GM12878 (cell line): ENCODE results near the gene SLC27A5. TPM values are rescaled to one million over a fixed set of nuclear protein-coding genes. Genes with fewer than 3 reads are reported as not detected.

Experiments used
- CBX3 ChIP-seq: fragments of 200-600 bp; sonication (generic); IDR thresholded peaks from 2 replicates; pipeline ENCODE4 v1.6.1; 2016; ENCODE audit warnings: low read depth, borderline replicate concordance
- CHD1 ChIP-seq: IDR thresholded peaks from 2 replicates; pipeline ENCODE4 v1.6.1; 2012; ENCODE audit warnings: low read depth, low read length, improper control_type of control experiment
- EED ChIP-seq: sonication (generic); IDR thresholded peaks from 2 replicates; pipeline ENCODE4 v1.6.1; 2016; ENCODE audit warnings: antibody characterized with exemption, low read depth
- EP300 ChIP-seq, 2 experiments: fragments of 150-350 bp in 1 of 2; IDR thresholded peaks; 2 replicates each; pipeline ENCODE4 v1.6.1; 2011 to 2012; ENCODE audit warnings: low read depth in 2 of 2, low read length in 2 of 2, borderline replicate concordance in 1 of 2, improper control_type of control experiment in 1 of 2, inconsistent platforms in 1 of 2; ENCODE audit not compliant: control insufficient read depth in 1 of 2
- FOS ChIP-seq: IDR thresholded peaks from 3 replicates; pipeline ENCODE4 v1.6.1; 2011; ENCODE audit warnings: borderline replicate concordance; ENCODE audit not compliant: insufficient read length; ENCODE audit errors: extremely low read depth
- FOXK2 ChIP-seq: fragments of 450-650 bp; IDR thresholded peaks from 2 replicates; pipeline ENCODE4 v1.6.1; 2017; ENCODE audit warnings: mild to moderate bottlenecking, moderate library complexity
- HSF1 ChIP-seq: fragments of 150-350 bp; IDR thresholded peaks from 2 replicates; pipeline ENCODE4 v1.6.1; 2014; ENCODE audit warnings: mild to moderate bottlenecking, low read depth, low read length
- IKZF2 ChIP-seq, 2 experiments: fragments of 450-650 bp; IDR thresholded peaks; 2 replicates each; pipeline ENCODE4 v1.6.1; 2017; ENCODE audit warnings: mild to moderate bottlenecking in 2 of 2, moderate library complexity in 2 of 2
- IRF3 ChIP-seq: fragments of 450-650 bp; IDR thresholded peaks from 2 replicates; pipeline ENCODE4 v1.6.1; 2014; ENCODE audit warnings: mild to moderate bottlenecking
- MEF2A ChIP-seq: IDR thresholded peaks from 2 replicates; pipeline ENCODE4 v1.6.1; 2011; ENCODE audit warnings: low read depth, mild to moderate bottlenecking, low read length, moderate library complexity; ENCODE audit not compliant: insufficient read depth
- MYC ChIP-seq: IDR thresholded peaks from 2 replicates; pipeline ENCODE4 v1.6.1; 2011; ENCODE audit warnings: mild to moderate bottlenecking, low read length, moderate library complexity, inconsistent platforms; ENCODE audit not compliant: insufficient read depth, insufficient replicate concordance, insufficient read length, severe bottlenecking
- NKRF ChIP-seq: fragments of 450-650 bp; conservative IDR thresholded peaks from 2 replicates; pipeline ENCODE4 v1.6.1; 2017; ENCODE audit warnings: mild to moderate bottlenecking, moderate library complexity
- NRF1 ChIP-seq: conservative IDR thresholded peaks from 2 replicates; pipeline ENCODE4 v1.6.1; 2011; ENCODE audit warnings: mild to moderate bottlenecking, low read depth, low read length, improper control_type of control experiment
- PAX5 ChIP-seq: IDR thresholded peaks from 2 replicates; pipeline ENCODE4 v1.6.1; 2011; ENCODE audit warnings: low read depth, low read length, borderline replicate concordance
- PAX8 ChIP-seq: fragments of 450-650 bp; IDR thresholded peaks from 2 replicates; pipeline ENCODE4 v1.6.1; 2017; ENCODE audit warnings: mild to moderate bottlenecking, moderate library complexity
- RFX5 ChIP-seq: IDR thresholded peaks from 2 replicates; pipeline ENCODE4 v1.6.1; 2011; ENCODE audit warnings: low read depth, low read length, improper control_type of control experiment
- RUNX3 ChIP-seq: IDR thresholded peaks from 2 replicates; pipeline ENCODE4 v1.6.1; 2012; ENCODE audit warnings: low read length, inconsistent platforms
- SIX5 ChIP-seq: IDR thresholded peaks from 2 replicates; pipeline ENCODE4 v1.6.1; 2011; ENCODE audit warnings: mild to moderate bottlenecking, low read depth, low read length, moderate library complexity; ENCODE audit not compliant: severe bottlenecking
- SMAD1 ChIP-seq: fragments of 450-650 bp; IDR thresholded peaks from 2 replicates; pipeline ENCODE4 v1.6.1; 2018; ENCODE audit warnings: mild to moderate bottlenecking, low read depth; ENCODE audit not compliant: partially characterized antibody
- SMARCA5 ChIP-seq: fragments of 450-650 bp; IDR thresholded peaks from 2 replicates; pipeline ENCODE4 v1.6.1; 2017; ENCODE audit warnings: mild to moderate bottlenecking
- SREBF1 ChIP-seq: IDR thresholded peaks from 2 replicates; pipeline ENCODE4 v1.6.1; 2012; ENCODE audit warnings: mild to moderate bottlenecking, low read length
- SUPT20H ChIP-seq: IDR thresholded peaks from 2 replicates; pipeline ENCODE4 v1.6.1; 2011; ENCODE audit warnings: low read depth, mild to moderate bottlenecking, low read length, moderate library complexity, borderline replicate concordance; ENCODE audit not compliant: control insufficient read depth
- TCF12 ChIP-seq: IDR thresholded peaks from 2 replicates; pipeline ENCODE4 v1.6.1; 2011; ENCODE audit warnings: low read depth, mild to moderate bottlenecking, low read length
- TCF3 ChIP-seq: IDR thresholded peaks from 2 replicates; pipeline ENCODE4 v1.6.1; 2012; ENCODE audit warnings: low read depth, mild to moderate bottlenecking, low read length, borderline replicate concordance; ENCODE audit not compliant: insufficient read depth
- WRNIP1 ChIP-seq: IDR thresholded peaks from 2 replicates; pipeline ENCODE4 v1.6.1; 2011; ENCODE audit warnings: low read depth, low read length, improper control_type of control experiment, borderline replicate concordance
- YY1 ChIP-seq: IDR thresholded peaks from 2 replicates; pipeline ENCODE4 v1.6.1; 2011; ENCODE audit warnings: low read depth, mild to moderate bottlenecking, low read length
- ZBED1 ChIP-seq: IDR thresholded peaks from 2 replicates; pipeline ENCODE4 v1.6.1; 2016; ENCODE audit warnings: borderline replicate concordance
- ZSCAN29 ChIP-seq: fragments of 450-650 bp; IDR thresholded peaks from 2 replicates; pipeline ENCODE4 v1.6.1; 2017; ENCODE audit warnings: mild to moderate bottlenecking, moderate library complexity
- polyA plus RNA-seq, 11 experiments: library from polyadenylated mRNA; depleted of rRNA in 4 of 11; unstranded in 6 of 11; stranded (reverse) in 5 of 11; fragments of >200 nt; fragmentation: Nextera tagmentation in 4 of 11; fragmentation: Illumina TruSeq in 1 of 11; extraction: Ambion mirVana in 4 of 11; extraction: Trizol in 1 of 11; gene quantifications; 1 replicate in 1 of 11; 2 replicates in 10 of 11; pipeline versions ENCODE4 v1.2.1 to v1.2.3, GENCODE V29; 2011 to 2016; ENCODE audit warnings: inconsistent platforms in 2 of 11, missing spikeins in 2 of 11, low read depth in 1 of 11
- total RNA-seq, 4 experiments: library from RNA; depleted of rRNA in 3 of 4; stranded (reverse); fragments of >200 nt in 3 of 4; fragmentation: Illumina TruSeq in 1 of 4; extraction: Trizol in 1 of 4; gene quantifications; 2 replicates each; pipeline versions ENCODE4 v1.2.1 to v1.2.3, GENCODE V29; 2013 to 2021

The SLC27A5 gene
- total and polyA plus RNA-seq, 10 of the 15 experiments (the other 5 are each of a cell fraction or from before 2014, with no cell fraction given): 21.2 to 127 (median 31.8) TPM

GRCh38 chr19:58559275-58560006 is 47.6 kb upstream of the SLC27A5 start (continued):
- TF ChIP-seq HSF1 (no peak), NKRF (peak; percentile 81), WRNIP1 (0 out of 2 replicates have a peak, but pooled peaks have one; percentile 22), RUNX3 (no peak), TCF12 (no peak), MYC (peak; percentile 92), ZSCAN29 (no peak), FOXK2 (no peak), RFX5 (peak; percentile 53), IRF3 (0 out of 2 replicates have a peak, but pooled peaks have one; percentile 7), NRF1 (no peak), SMAD1 (peak; percentile 69), PAX8 (no peak), IKZF2 (IDR thresholded peaks at IDR 0.05) (peak; percentile 63 to 82), ZBED1 (no peak), SREBF1 (0 out of 2 replicates have a peak, but pooled peaks have one; percentile 4), FOS (no peak), EP300 (IDR thresholded peaks at IDR 0.05; ENCODE audit: borderline replicate concordance in 1 of 2, control insufficient read depth in 1 of 2, low read depth in 2 of 2, low read length in 2 of 2) (peak in 1 of 2 experiments; percentile 44; a peak in 1 of 4 replicates), YY1 (peak; percentile 40; the same call in 1 of the 2 replicates), SMARCA5 (peak; percentile 99), MEF2A (no peak), EED (peak; percentile 46; the same call in 1 of the 2 replicates), PAX5 (peak; percentile 94), SIX5 (no peak), TCF3 (peak; percentile 34; the same call in 1 of the 2 replicates), CBX3 (no peak), CHD1 (peak; percentile 93; the same call in 1 of the 2 replicates), SUPT20H (no peak)
